ENCODE results near the gene UCHL3.
"Not testable (repeated sequence)": the region's sequence is repeated elsewhere in the genome, so short reads cannot be mapped to it uniquely, and the experiment has no call there.

The UCHL3 gene

DNA sequence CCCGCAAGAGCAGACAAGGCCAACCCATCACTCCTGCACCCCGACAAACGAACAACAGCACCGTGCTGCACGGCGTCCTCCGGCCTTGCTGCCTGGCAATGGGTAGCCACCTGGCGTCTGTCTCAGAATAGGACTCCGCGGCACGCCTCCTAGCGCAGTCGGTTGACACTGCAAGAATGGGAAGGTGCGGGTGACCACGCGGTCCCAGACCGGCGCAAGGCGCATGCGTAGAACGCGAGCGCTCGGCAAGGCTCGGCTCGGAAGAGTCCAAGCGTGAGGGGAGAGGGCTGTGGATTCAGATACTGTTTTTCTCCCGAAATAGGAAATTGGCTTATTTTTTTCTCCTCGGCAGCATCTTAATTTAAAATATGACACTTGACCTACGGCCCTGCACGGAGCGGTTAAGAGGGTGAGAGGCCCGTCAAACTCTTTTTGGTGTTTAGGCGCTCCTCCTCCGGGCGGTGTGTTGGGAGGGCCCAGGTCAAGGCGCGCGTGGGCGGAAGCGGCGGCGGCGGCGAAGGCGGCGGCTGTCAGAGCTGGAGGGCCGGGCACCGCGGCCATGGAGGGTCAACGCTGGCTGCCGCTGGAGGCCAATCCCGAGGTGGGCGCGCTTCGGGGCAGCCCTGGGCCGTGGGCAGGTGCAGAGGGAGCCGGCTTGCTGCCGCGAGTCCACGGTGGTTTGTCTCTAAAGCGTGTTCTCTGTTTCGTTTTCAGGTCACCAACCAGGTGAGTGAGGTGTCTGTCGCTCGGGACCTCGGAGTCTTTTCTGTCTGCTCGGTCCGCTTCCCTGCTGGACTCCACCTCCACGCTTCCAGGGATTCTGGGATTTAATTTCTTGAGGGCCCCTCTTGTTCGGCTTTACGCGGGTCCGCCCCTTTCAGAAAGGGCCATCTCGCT, at the start of gene UCHL3:
Gene UCHL3 (plus strand): TSS at position 530 of the 897 bp plus-strand sequence. CDS start 30 bp downstream, at position 560.
- peak; percentile 98 for DNase-seq

DNA sequence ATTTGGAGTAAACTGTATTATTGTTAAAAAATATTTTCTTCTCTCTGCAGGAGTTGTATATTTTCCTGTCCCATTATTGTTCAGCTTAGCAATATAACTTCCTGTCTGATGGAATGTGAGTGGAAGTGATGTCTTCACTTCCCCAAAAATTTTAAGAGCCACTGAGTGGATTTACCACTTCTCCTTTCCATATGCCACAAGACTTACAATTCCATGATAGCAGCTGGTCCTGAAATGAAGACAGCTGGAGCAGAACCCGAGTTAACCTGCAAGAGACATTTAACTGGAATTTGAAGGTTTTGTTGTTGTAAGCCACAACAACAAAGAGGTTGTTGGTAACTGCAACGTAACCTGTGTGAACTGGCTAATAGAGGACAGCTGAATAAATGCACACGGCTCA, 44.3 kb upstream of the UCHL3 start:
- no peak for DNase-seq

DNA sequence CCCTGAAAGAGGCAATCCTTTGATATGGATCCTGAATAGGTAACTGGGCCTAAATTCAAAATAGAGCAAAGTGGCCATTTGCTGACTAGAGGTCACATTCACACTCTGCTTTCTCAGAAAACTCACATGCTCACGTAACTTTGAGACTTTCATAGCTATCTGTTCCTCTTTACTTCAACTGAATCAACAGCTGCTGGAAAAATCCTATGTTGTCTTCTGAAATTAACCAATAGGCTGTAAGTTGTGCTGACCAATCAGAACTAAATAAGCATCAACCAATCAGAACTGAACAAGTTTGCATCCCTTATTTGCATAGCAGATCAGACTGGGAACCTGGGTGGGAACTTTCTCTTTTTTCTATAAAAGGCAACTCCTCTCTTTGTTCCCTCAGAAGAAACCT, 43.6 kb upstream of the UCHL3 start:
- DNase-seq, result no peak

DNA sequence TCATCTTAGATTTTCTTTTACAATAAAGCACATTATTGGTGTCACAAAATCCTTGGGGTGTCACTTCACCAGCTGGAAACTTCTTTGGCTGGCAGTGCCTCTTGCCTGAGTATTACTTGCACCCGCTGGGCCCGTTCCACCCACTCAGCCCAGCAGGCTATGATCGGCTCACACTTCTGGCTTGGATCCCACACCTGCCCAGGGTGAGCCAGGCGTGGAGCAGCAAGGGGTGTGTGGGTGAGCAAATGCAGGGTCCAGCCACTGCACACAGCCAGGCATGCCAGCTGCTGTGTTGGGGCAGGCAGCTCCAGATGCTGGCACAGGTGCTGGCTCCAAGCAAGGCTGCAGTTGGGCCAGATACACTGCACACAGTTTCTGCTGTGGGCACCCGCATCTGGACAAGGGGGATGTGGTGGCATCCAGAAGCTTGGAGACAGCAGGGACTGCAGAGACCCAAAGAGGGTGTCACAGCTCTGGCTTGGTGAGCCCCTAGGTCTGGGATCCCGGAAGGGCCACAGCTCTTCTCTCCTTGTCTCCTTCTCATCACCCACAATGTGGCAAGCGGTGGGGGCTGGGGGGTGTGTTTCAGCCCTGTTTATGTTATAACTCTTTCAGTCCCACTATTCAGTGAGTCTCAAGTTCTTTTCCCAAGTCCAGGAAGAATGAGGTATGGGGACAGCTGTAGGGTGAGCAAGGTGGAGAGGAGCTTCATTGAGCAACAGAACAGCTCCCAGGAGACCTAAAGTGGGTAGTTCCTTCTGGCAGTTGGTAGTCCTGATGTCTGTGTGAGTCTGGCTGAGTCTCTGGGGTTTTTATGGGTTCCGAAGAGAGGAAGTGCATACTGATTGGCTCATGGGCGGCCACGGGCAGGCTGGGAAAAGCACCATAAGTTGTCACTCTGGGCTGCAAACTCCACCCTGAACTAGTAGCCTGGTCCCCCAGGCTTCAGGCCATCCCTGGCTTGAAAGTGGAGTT, 42.3 kb upstream of the UCHL3 start:
- DNase-seq, result no peak

DNA sequence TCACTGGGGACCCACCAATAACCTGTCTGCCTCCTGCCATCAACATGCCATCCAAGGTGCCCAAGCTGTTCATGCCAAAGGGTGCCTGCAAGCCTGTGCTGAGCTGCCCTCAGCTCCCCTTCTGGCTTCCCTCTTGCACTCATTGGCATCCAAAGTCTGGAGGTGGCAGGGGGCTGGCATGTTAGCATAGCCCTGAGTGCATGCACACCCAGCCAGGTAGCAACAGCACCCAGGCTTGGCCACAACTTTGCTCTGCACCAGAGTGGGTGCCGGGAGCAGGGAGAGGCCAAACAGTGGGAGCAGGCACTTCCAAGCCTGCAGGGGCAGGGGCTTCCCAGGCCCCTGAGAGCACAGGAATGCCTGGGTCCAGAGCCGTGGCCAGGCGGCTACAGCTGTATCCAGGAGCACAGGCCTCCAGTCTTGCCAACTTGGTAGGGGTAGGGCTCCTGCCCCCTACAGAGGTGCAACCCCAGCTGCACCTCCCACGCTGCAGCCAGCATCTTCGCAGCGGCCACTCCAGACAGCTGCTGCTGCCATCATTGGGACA, 41.5 kb upstream of the UCHL3 start:
- DNase-seq, result no peak

DNA sequence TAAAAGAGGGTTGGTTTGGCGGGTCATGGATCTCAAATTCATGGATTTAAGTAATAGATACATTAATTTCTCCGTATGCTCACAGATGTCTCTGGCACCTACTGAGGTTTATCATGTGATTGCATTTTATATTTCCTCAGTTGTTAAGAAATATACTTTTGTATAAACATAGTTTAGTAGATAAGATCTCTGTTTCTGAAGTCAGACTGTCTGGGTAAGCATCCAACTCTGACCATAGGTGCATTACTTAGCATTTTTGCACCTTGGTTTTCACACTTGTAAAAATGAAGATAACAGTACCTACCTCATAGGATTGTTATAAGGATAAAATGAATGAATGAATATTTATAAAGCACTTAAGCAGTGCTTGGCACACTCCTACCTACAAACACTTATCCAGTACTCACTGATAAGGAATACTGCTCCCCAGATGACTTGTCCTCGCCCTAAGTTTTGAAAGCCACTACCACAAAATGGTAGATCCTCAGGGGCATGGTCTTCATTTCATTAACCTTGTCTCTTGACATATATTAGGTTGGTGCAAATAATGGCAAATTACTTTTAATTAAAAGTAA, 38.5 kb upstream of the UCHL3 start:
- DNase-seq, result no peak

DNA sequence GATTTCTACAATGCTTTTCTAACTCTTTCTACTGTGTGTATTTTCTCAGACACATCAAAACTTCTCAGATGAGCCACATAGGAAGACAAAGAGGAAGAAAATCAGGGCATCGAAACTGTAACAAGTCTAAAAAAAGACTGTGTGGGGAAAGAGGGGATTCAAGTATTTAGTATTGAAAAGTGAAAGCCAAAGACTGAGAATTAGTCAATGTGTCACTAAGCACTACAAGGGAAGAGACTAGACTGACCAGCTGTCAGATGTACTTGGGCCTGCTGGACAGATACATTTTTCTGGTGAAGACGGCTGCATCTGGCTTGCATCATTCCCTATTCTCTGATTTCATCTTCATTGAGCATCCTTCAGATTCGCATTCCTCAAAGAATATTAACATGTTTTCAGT, 37.3 kb upstream of the UCHL3 start:
- no peak for DNase-seq

DNA sequence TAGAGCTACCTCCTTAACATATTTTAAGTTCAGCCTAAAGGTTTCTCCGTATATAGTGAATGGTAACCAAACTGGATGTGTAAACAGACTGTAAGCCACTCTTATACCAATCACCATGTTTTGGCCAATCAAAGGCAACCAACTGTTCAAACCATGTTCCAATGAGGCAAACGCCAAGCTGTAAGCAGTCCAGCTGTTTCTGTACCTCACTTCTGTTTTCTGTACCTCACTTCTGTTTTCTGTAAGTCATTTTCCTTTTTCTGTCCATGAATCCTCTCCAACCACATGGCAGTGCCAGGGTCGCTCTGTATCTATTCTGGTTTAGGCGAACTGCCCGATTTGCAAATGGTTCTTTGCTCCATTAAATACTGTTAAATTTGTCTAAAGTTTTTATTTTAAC, 36.3 kb upstream of the UCHL3 start:
- no peak for DNase-seq

DNA sequence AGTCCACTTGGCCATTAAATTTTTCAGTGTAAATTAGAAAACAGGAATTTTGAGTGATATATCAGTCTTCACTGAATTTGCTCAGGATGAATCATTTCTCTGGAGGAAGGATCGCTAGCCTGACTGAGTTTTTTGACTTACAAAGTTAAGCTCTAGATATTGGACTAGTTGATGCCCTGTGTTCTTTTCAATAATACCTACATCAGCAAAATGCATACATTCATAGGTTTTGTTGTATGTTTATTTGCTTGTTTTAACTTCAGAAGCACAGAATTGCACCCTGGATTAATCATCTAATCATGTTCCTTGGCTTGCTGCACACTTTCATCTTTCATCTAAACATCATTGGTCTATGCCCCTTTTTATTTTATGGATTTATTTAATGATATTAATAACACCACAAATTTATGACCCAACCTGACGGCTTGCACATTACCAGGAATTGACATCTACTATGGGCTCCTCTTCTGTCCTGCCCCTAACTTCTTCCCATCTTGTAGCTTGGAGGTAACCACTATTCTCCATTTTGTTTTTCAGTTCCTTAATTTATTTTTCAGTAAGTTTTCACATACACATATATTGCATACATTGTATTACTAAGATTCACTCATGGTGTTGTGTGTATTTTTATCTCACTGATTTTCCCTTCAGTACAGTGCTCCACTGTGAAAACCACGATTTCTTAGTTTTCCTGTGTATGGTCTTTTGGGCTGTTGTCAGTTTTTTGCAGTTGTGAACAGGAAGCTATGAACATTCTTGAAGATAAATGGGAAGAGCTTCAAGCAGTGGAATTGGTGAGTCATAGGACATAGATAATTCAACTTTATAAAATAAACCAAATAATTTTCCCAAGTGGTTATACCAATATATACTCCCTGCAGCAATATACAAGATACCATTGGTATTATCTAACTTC, 35.3 kb upstream of the UCHL3 start:
- DNase-seq, result no peak

DNA sequence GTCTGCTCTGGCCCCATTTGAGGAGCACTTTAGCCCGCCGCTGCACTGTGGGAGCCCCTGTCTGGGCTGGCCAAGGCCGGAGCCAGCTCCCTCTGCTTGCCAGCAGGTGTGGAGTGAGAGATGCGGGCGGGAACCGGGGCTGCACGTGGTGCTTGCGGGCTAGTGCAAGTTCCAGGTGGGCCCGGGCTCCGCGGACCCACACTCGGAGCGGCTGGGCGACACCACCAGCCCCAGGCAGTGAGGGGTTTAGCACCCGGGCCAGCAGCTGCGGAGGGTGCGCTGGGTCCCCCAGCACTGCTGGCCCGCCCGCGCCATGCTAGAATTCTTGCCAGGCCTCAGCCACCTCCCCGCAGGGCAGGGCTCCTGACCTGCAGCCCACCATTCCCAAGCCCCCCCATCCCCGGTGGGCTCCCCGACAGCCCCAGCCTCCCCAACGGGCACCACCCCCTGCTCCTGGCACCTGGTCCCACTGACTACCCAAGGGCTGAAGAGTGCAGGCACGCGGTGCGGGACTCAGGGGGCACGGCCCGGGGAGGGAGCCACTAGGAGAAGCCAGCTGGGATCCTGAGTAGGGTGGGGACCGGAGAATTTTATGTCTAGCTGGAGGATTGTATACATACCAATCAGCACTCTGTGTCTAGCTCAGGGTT, 31.0 kb upstream of the UCHL3 start:
- no peak for DNase-seq

DNA sequence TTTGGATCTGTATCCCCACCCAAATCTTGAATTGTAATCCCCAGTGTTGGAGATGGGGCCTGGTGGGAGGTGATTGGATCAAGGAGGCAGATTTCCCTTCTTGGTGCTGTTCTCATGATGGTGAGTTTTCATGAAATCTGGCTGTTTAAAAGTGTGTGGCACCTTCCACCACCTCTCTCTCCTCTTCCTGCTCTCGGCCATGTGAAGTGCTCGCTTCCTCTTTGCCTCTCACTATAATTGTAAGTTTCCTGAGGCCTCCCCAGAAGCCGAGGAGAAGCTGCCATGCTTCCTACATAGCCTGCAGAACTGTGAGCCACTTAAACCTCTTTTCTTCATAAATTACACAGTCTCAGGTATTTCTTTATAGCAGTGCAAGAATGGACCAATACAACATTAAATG, 27.6 kb upstream of the UCHL3 start:
- no peak for DNase-seq

DNA sequence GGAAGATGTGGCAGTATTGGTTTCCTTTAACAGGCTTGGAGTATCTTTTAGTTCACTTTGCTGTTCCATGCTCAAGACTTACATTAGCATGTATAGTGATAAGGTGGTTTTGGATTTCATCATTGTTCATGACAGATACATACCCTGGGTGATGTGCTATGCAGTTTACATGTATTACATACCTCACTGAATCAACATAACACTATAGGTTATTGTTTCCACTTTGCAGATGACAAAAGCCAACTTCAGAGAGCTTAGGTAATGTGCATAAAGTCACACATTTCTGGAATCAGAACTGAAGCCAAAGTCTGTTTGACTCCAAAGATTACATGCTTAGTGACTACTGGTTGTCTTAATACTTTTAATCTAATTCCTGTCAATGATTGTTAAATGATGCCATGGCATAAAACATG, 19.0 kb upstream of the UCHL3 start:
- no peak for DNase-seq

DNA sequence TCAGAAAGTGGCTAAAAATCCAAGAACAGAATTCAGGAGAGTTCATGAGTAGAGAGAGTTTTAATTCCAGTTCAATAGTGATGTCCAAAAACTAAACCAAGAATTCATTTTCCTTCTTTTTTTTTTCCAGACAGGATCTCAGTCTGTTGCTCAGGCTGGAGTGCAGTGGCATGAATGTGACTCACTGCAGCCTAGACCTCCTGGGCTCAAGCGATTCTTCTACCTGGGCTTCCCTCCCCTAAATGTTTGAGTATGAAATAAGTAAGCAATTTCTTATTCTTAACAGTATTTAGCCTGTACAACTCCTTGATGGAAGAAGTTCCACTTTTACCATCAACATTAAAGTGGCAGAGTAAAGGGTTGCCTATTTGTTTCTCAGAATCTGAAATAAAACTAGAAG, 15.7 kb upstream of the UCHL3 start:
- DNase-seq, result no peak

DNA sequence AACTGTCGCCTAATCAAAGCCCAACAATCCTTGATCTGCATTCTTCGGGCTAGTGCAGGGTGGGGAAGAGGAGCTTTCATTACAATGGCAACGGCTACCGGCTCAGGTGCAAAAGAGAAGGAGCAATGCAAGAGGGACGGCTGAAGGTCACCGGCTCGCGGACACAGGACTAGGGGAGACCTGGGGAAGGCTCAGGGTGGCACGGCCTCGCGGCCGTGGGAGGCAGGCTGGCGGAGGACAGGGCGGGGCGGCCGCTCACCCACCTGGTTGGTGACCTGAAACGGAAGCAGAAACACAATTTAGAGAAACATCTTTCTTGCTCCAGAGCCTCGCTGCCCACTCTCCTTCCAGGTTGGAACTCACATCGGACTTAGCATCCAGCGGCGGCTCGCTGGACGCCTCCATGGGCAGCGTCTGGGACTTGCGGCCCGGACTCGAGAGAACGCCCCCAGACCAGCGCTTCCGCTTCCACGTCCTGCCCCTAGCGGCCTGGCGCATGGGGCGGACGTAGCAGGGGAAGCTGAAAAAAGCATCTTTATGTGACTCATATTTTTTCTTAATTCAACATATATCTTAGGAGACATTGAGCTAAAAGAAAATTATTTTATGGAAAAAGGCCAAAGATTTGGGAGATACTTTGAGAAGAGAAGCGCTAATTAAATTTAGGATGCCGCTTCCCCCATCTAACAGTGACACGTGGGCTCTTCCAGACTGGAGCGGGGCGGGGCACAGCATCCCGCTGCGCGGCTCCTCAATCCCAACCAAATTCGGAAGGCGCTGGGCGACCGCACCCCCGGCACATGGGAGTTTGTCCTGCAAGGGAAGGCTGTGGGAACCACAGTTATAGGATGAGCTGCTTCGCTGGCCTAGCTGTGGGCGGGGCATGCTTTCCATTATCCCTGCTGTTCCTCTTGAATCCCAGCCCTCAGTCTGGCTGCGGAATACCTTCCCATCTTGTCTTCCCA, 11.9 kb upstream of the UCHL3 start, which contains the start of gene COMMD6:
Gene COMMD6 (minus strand): TSS at position 441 of the 965 bp plus-strand sequence. CDS start 36 bp downstream, at position 405.
- DNase-seq, result peak; percentile 66

DNA sequence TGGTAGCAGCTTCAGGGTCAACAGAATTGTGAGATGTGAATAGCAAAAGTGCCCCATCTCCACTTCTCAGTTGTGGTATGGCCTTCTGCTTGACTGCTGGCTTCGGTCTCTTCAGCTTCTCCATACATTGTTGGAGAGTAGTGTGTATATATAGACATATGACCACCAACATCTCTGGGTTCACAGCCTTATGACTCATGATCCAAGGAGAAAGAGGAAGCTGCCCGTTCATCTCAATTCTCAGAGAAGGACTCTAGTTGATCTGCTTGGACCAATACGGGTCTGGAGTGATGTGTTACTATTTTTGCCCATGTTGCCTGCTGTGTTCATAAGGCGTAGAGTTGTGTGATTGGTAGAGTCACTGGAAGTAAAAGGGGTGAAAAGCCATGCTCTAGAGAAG, 8.3 kb upstream of the UCHL3 start:
- DNase-seq, result no peak

DNA sequence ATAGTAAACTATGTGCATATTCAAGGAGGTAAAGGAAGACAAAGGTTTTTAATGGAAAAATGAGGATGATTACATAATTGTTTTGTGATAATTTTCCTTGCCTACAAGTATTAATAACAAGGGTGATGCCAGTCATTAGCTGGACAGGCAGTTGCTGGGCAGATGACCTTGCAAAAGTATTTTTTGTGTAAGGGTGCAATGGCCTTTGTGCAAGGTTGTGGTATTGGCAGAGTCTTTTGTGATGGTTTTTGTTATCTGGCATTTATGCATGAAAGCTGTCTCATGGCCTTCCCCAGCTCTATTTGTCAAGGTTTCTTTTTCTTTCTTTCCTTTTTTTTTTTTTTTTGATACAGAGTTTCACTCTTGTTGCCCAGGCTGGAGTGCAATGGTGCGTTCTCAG, 7.6 kb upstream of the UCHL3 start:
- no peak for DNase-seq

DNA sequence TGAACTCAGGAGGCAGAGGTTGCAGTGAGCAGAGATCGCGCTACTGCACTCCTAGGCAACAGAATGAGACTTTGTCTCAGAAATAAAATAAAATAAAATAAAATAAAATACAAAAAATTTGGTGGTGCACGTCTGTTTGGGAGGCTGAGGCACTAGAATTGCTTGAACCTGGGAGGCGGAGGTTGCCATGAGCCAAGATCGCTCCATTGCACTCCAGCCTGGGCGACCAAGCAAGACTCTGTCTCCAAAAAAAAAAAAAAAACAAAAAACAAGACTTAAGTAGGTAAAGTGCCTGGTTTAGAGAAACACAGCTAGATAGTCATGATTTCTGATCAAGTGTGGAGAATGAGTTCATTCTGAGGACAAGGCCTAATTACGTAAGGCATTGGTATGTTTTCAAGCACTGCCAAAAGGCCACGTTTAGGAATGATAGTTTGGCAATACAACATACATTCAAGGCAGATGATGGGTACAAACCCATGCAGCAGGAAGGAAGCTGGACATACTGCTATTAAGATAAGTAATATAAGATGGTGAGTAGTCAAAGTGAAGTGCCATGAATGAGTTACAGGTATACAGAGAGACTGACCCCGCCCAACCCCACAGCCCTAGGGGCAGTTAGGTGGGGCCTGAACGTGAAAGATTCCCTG, 4.8 kb upstream of the UCHL3 start:
- DNase-seq, result no peak

DNA sequence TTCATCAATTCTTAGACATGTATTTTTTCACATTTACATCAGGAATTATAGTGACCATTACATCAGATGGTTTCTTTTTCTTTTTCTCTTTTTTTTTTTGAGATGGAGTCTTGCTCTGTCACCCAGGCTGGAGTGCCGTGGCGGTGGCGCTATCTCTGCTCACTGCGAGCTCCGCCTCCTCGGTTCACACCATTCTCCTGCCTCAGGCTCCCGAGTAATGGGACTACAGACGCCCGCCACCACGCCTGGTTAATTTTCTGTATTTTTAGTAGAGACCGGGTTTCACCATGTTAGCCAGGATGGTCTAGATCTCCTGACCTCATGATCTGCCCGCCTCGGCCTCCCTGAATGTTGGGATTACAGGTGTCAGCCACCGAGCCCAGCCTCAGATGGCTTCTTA, 4.2 kb upstream of the UCHL3 start:
- not testable (repeated sequence) for DNase-seq

DNA sequence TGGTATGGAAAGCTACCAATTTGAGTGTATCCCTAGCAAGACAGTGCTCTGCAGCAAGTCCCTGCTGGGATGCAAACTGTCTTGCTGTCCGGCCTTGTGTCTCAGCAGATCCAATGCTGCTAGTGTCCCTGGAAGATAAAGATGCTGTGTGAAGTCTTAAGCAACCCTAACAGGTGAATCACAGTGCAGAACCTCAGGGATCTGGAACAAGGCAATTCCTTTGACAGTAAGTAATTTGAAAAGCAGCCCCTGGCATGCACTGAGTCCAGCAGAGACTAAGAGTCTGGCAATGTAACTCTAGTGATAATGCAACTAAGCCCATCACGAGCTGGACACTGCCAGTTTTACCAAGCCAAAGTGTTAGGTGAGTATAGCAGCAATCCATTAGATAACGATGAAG, 1.7 kb upstream of the UCHL3 start:
- DNase-seq, result no peak
